MCF 10A (cell line): ENCODE data around the gene MTHFD1L. TPM values are rescaled to one million over a fixed set of nuclear protein-coding genes. Genes with fewer than 3 reads are reported as not detected.

Source experiments
- BruUV-seq: library from RNA; stranded (reverse); fragments of 400-500 nt; replicated peaks from 2 replicates; lab custom pipeline; 2021; lab: Mats Ljungman, UMichigan
- CTCF ChIA-PET: fragments of 300-600 bp; sonication (Branson Sonifier 250); formaldehyde crosslinking; extraction: SDS; loops from one replicate; lab custom pipeline; 2021; ENCODE audit warnings: antibody characterized with exemption, inconsistent platforms; lab: Yijun Ruan, JAX
- POLR2A ChIA-PET: fragments of 300-600, 350-650 bp; sonication (Branson Sonifier 250); formaldehyde crosslinking; extraction: SDS; loops from one replicate; lab custom pipeline; 2020; ENCODE audit warnings: antibody characterized with exemption, inconsistent platforms; lab: Yijun Ruan, JAX
- DNase-seq: peaks from one replicate; pipeline ENCODE4 v3.0.0-alpha.2; 2018; ENCODE audit not compliant: unreplicated experiment
- H3K27ac Mint-ChIP-seq: one replicate; pipeline ENCODE4 v1.8.0; 2022; ENCODE audit warnings: mild to moderate bottlenecking, low read depth, mixed read lengths; ENCODE audit not compliant: unreplicated experiment
- H3K27me3 Mint-ChIP-seq: one replicate; pipeline ENCODE4 v1.8.0; 2022; ENCODE audit warnings: mixed read lengths; ENCODE audit not compliant: insufficient read depth, unreplicated experiment
- H3K36me3 Mint-ChIP-seq: one replicate; pipeline ENCODE4 v1.8.0; 2022; ENCODE audit warnings: mild to moderate bottlenecking, moderate library complexity, mixed read lengths; ENCODE audit not compliant: insufficient read depth, unreplicated experiment
- H3K4me1 Mint-ChIP-seq: one replicate; pipeline ENCODE4 v1.8.0; 2022; ENCODE audit warnings: mixed read lengths; ENCODE audit not compliant: insufficient read depth, unreplicated experiment
- H3K4me3 Mint-ChIP-seq: one replicate; pipeline ENCODE4 v1.8.0; 2022; ENCODE audit warnings: mild to moderate bottlenecking, moderate library complexity, mixed read lengths; ENCODE audit not compliant: unreplicated experiment
- H3K9me3 Mint-ChIP-seq: one replicate; pipeline ENCODE4 v1.8.0; 2022; ENCODE audit warnings: mixed read lengths; ENCODE audit not compliant: unreplicated experiment
- intact Hi-C: fragments of 100-400 bp; cut with micrococcal nuclease; formaldehyde crosslinking; loops from 2 replicates; pipeline ENCODE4 v1.14.1; 2022
- total RNA-seq: library from RNA; stranded (reverse); gene quantifications from 2 replicates; pipeline ENCODE4 v1.2.3, GENCODE V29; 2022
- TF ChIP-seq, protein P1 (sequence below): fragments of 200-600 bp; IDR thresholded peaks from one replicate; pipeline ENCODE4 v1.8.0; 2022; ENCODE audit warnings: antibody characterized with exemption, mild to moderate bottlenecking; ENCODE audit not compliant: unreplicated experiment

MTHFD1L gene
- total RNA-seq, 1 experiment from 2014 or later: 110 TPM

- TF ChIP-seq, protein P1, sequence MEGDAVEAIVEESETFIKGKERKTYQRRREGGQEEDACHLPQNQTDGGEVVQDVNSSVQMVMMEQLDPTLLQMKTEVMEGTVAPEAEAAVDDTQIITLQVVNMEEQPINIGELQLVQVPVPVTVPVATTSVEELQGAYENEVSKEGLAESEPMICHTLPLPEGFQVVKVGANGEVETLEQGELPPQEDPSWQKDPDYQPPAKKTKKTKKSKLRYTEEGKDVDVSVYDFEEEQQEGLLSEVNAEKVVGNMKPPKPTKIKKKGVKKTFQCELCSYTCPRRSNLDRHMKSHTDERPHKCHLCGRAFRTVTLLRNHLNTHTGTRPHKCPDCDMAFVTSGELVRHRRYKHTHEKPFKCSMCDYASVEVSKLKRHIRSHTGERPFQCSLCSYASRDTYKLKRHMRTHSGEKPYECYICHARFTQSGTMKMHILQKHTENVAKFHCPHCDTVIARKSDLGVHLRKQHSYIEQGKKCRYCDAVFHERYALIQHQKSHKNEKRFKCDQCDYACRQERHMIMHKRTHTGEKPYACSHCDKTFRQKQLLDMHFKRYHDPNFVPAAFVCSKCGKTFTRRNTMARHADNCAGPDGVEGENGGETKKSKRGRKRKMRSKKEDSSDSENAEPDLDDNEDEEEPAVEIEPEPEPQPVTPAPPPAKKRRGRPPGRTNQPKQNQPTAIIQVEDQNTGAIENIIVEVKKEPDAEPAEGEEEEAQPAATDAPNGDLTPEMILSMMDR: no peak
- no peak for DNase-seq
- no TSS peak for BruUV-seq
- ChIA-PET POLR2A (interaction anchor here (0.8 kb wide), 1 partner anchor 9 kb away, joined by 3 read pairs; no protein-coding TSS in a partner anchor), CTCF (no interaction called here)
- Mint-ChIP-seq H3K4me3 (no peak overlapping the region), H3K27ac (no peak overlapping the region), H3K27me3 (no peaks in the 10 kb centered on the region), H3K36me3 (peaks cover 57% of the 10 kb centered on the region), H3K4me1 (no peaks in the 10 kb centered on the region), H3K9me3 (no peaks in the 10 kb centered on the region)
- intact Hi-C loops: no loop called here
Measured at GRCh38 chr6:150966786-150967185, 101.3 kb downstream of the MTHFD1L start.

- no peaks in the 10 kb centered on the region for H3K27me3 Mint-ChIP-seq
- ChIA-PET CTCF (interaction anchor here (0.5 kb wide), 1 partner anchor 355 kb away, joined by 3 read pairs; no protein-coding TSS in a partner anchor), POLR2A (interaction anchor here (0.8 kb wide), 1 partner anchor 8 kb away, joined by 3 read pairs; no protein-coding TSS in a partner anchor)
- no peak overlapping the region for H3K27ac Mint-ChIP-seq
- TF ChIP-seq, protein P1: no peak
- H3K4me1 Mint-ChIP-seq: no peaks in the 10 kb centered on the region
- DNase-seq: no peak
- H3K4me3 Mint-ChIP-seq: no peak overlapping the region
- BruUV-seq: no TSS peak
- intact Hi-C loops: no loop called here
- H3K36me3 Mint-ChIP-seq: peaks cover 57% of the 10 kb centered on the region
- no peaks in the 10 kb centered on the region for H3K9me3 Mint-ChIP-seq
Measured at GRCh38 chr6:150967381-150967780, 101.9 kb downstream of the MTHFD1L start.

GRCh38 chr6:150967910-150968309 lies 102.4 kb downstream of the MTHFD1L start:
- BruUV-seq: no TSS peak
- no peak overlapping the region for H3K27ac Mint-ChIP-seq
- H3K9me3 Mint-ChIP-seq: no peaks in the 10 kb centered on the region
- no peak overlapping the region for H3K4me3 Mint-ChIP-seq
- H3K4me1 Mint-ChIP-seq: no peaks in the 10 kb centered on the region
- intact Hi-C loops: no loop called here
- TF ChIP-seq, protein P1: no peak
- CTCF ChIA-PET: no interaction called here
- POLR2A ChIA-PET: no interaction called here
- H3K36me3 Mint-ChIP-seq: peaks cover 59% of the 10 kb centered on the region
- no peaks in the 10 kb centered on the region for H3K27me3 Mint-ChIP-seq
- no peak for DNase-seq

GRCh38 chr6:150969901-150970300 lies 104.4 kb downstream of the MTHFD1L start:
- Mint-ChIP-seq H3K4me3 (no peak overlapping the region), H3K27ac (no peak overlapping the region), H3K27me3 (no peaks in the 10 kb centered on the region), H3K9me3 (no peaks in the 10 kb centered on the region), H3K4me1 (no peaks in the 10 kb centered on the region), H3K36me3 (peaks cover 64% of the 10 kb centered on the region)
- TF ChIP-seq, protein P1: no peak
- DNase-seq: no peak
- BruUV-seq: no TSS peak
- intact Hi-C loops: no loop called here
- ChIA-PET POLR2A (interaction anchor here (0.6 to 0.7 kb wide), 2 partner anchors 13 to 31 kb away, joined by 3 read pairs; no protein-coding TSS in a partner anchor), CTCF (no interaction called here)
